GM21423 (cell line): Measurements from ENCODE around the gene THAP9.
"Not testable (repeated sequence)": the region's sequence is repeated elsewhere in the genome, so short reads cannot be mapped to it uniquely, and the experiment has no call there.

Experiments used
- ATAC-seq: cut with Tn5 transposase; IDR thresholded peaks from one replicate; pipeline ENCODE4 v1.9.1; 2021; ENCODE audit warnings: mild to moderate bottlenecking, moderate library complexity; ENCODE audit not compliant: unreplicated experiment

THAP9 gene

DNA sequence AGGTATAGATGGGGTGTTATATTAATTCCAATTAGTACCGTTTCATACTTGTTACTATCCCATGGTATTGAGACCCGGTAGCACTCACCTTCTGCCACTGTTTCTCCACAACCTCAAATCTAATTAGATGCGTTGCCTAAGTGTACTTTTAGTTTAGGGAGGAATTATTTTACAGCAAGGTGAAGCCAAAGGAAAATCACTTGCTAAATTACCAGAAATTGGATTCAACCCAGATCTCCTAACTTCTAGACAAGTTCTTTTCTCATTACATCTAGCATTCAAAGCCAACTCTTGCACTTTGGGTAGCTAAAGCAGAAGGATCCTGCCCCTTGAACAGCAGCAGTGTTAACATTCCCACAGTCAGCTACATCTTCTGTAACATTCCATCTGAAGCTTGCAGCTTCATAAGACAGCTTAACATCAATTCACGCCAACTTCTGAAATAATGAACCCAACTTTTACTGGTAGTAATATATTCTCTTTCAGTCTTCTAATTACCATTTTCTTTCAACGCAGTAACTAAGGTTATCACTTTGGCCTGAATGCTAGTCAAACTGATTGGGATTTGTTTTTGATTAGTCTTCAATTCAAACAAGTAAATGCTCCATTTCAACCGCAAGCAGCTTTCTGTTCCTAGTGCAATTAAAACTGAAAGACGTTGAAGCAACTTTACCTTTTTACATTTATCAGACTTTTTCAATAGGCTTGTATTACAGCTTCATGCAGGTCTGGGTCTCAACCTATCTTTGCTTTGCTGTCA lies 8.6 kb upstream of the THAP9 start:
- ATAC-seq = peak; percentile 4

DNA sequence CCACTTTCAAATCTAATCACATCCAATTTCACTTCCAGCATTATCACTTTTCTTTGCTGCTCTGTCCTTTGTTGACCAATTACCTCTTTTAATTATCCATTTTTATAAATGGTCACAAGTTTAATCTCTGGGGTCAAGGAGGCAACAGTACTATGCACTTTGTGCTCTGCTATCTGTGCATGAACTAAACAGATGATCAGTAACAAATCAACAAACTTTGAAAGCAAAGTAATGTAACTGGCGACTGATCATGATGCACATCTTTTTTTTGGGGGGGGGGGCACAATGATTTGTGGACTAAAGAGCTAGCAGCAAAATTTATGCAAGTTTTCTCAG lies 8.1 kb upstream of the THAP9 start:
- no peak for ATAC-seq

DNA sequence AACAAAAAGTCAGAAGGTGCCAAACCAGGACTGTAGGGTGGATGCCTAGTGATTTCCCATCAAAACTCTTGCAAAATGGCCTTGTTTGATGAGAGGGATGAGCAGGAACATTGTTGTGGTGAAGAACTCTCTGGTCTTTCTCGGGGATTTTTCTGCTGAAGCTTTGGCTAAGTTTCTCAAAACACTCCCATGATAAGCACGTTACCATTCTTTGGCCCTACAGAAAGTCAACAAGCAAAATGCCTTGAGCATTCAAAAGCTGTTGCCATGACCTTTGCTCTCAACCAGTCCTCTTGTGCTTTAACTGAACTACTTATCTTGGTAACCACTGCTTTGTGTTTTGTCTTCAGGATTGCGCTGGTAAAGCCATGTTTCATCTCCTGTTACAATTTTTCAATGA lies 6.6 kb upstream of the THAP9 start:
- ATAC-seq = no peak

DNA sequence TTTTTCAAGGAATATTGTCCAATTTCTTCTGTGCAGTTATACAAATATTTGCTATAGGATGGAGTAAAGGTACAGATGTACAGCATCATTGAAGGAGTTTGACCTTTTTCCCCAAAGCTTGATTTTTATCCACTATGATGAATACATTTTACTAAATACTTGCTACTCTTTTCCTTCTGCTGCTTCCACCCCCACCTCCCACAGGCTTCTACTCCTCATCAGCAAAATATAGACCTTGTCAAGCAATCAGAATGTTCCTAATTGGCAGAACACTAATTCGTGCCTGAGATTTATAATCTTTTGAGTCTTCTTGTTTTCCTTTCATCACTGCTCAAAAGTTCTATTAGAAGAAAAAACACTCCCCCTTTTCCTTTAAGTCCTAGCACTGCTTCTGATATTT lies 3.8 kb upstream of the THAP9 start:
- ATAC-seq = no peak

DNA sequence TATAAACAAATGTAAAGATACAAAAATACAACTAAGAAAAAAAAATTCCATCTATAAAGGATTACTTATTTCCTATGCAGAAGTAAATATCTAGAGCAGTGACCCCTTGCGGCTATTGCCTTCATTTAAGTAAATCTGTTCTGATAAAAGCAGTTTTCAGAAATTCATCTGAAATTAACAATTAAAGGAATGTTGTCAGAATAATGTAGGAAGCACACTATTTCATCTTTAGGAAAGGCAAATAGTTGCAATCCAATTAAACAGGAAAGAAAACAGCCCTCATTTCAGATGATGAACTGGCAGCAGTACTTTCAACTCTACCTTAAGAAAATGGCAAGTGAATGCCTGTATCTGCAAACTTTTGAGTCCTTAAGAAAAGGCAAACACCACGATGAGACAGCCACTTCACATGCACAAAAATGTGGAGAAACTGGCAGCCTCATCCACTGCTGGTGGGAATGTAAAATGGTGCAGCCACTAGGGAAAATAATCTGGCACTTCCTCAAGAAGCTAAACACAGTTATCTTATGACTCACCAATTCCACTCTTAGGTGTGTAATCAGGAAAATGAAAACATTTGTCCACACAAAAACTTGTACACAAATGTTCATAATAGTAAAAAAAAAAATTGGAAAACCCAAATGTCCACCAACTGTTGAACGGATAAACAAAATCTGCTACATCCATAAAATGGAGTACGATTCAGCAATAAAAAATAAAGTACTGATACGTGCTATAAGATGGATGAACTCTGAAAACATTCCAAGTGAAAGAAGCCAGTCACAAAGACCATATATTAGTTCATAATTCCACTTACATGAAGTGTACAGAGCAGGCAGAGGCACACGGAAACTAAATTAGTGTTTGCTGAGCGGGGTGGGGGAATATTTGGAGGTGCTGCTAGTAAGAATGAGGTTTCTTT lies 2.0 kb upstream of the THAP9 start:
- ATAC-seq = no peak

DNA sequence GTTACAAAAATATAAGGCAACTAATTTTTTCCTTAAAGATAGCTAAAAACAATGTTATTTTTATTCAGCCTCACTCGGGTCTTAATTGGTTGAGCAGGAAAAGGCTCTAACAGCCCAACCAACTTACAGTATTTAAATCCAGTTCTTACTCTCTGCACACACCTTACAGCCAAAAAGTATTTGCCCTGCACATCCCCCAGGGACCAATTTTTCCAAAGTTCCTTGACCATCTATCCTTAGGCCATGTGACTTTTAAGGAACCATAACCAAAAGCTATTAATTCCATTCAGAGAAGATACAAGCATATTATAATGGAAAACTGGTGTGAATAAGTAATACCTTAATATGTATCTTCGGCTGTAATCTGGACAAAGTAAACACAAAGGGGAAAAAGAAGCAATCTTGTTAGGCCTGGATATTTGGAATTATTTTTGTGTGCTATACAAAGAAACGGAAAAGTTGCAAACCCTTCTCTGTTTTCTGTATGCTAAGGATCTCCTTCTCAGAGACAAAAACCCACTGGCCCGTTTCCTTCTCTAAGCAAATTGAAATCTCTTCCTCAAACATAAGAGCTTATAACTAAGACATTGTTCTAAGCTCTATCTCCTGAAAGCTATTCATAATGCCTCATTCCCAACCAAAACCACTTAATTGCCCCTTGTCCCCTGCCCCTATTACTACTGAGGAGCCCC lies 1.0 kb upstream of the THAP9 start:
- no peak for ATAC-seq

DNA sequence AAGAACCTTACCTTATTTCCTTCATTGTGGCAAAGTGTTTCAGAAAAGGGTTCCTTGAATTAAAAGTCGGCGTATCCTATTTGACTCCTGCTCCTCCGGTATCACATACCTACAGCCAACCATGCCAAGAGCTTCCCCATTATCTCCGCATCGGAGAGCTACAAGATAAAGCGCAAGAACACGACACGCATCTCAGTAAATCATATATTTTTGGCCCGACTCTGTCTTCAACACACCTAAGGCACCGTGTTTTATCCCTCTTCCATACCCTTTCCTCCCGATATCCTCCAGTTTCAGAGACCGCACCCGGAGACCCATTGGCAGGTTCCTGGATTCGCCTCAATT lies 497 bp upstream of the THAP9 start:
- peak; percentile 2 for ATAC-seq

DNA sequence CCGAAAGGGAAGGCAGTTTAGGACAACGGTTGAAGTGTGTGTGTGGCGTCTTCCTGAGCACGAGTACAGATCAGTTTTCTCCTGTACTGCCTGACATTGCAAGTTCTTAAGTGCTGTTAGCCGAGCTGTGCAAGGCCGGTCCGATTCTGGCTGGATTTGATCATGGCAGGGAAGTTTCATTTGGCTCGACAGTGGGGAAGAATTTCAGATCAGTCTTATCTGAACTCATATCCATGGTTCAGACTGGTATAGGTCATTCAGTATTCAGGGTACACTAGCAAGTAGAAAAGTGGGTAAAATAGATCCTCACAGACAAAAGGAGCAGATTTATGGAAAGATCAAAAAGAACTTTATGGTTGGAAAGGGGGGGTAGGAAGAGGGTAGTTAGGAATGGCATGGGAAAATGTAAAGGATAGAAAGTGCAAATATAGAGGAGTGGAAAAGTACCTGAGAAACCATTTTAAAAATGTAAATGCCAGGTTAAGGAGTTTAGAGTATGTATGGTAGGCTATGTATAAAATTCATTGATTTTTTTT lies 716 bp downstream of the THAP9 start:
- ATAC-seq = no peak

DNA sequence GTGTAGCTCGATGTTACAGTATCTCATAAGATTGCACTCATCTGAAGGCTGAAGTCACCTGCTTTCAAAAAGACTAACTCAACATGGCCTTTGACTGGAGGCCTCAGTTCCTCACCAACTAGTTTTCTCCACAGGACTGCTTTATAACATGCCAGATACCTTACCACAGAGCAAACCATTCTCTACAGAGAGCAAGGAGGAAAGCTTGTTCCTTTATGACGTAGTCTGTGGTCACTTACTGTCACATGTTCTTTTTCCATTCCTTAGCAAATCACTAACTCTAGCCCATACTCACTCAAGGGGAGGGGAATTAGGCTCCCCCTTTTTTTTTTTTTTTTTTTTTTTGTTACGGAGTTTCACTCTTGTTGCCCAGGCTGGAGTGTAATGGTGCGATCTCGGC lies 3.2 kb downstream of the THAP9 start:
- ATAC-seq = no peak

DNA sequence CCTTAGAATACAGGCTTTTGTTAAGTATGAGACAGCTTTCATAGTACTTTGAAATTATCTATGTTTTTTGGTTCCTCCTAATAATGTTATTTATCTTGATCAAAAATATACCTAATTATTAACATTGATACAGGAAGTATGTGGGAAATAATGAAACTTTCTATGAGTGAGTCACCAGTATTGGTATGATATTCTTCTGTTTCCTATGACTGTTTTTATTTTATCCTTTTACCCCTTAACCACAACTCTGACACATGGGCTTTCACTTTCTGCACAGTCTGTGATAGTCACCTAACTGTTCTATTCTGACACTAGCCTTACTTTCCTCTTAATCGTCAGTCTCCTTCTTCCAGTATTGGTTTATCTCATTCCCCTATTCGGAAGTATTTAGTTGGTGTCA lies 4.7 kb downstream of the THAP9 start:
- ATAC-seq = peak; percentile 50

DNA sequence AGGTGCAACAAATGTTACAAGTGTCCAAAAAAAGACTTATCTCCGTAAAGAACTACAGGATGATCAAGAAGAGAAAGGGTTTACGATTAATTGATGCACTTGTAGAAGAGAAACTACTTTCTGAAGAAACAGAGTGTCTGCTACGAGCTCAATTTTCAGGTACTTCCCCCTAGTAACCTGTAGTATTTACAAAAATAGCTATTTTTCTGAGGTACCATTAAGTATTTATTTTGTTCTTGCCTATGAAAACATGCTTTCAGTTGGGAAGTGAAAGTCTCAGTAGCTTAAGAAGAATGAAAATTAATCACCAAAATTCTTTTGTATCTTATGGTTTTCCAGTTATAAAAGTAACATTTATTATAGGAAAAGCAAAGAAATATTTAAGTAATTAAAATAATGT lies 5.9 kb downstream of the THAP9 start:
- ATAC-seq = peak; percentile 31

DNA sequence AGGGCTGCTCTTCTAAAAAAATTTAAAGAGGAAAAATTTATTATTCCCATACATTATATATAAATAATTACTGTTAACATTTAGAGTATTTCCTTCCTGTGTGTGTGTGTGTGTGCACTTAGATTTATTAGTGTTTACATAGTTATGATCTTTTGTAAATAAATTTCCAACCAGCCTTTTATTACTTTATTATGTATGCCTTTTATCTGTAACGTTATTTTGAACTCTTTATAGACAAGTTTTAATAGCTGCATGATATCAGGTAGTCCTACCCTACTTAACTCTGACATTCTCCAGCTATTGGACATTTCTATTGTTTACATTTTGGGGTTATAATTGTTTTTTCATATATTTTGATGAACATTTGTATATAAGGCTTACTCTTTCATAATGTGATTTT lies 8.8 kb downstream of the THAP9 start:
- no peak for ATAC-seq

DNA sequence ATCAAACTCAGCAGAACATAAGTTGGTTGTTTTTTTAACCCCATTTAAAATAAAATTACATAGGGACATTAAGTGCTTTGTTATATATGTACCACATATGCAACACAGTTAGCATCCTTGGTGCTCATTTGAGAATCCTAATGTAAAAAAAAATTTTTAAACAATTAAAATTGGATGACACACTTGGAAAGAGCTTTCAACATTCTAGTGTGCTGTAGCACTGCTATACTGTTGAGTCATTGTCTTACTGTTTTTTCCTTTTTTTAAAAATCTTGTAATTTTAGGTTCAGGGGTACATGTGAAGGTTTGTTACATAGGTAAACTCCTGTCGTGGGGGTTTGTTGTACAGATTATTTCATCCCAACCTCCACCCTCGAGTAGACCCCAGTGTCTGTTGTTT lies 12.8 kb downstream of the THAP9 start:
- no peak for ATAC-seq

DNA sequence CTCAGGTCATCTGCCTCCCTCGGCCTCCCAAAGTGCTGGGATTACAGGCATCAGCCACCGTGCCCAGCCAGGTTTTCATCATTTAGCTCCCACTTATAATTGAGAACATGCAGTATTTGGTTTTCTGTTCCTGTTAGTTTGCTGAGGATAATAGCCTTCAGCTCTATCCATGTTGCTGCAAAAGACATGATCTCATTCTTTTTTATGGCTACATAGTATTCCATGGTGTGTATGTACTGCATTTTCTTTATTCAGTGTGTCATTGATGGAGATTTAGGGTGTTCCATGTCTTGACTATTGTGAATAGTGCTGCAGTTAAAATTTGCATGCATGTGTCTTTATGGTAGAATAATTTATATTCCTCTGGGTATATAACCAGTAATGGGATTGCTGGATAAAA lies 13.4 kb downstream of the THAP9 start:
- not testable (repeated sequence) for ATAC-seq

DNA sequence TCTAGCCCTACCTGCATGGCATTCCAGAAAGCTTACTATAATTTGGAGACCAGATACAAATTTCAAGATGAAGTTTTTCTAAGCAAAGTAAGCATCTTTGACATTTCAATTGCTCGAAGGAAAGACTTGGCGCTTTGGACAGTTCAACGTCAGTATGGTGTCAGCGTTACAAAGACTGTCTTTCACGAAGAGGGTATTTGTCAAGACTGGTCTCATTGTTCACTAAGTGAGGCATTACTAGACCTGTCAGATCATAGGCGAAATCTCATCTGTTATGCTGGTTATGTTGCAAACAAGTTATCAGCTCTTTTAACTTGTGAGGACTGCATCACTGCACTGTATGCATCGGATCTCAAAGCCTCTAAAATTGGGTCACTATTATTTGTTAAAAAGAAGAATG lies 17.6 kb downstream of the THAP9 start:
- no peak for ATAC-seq

DNA sequence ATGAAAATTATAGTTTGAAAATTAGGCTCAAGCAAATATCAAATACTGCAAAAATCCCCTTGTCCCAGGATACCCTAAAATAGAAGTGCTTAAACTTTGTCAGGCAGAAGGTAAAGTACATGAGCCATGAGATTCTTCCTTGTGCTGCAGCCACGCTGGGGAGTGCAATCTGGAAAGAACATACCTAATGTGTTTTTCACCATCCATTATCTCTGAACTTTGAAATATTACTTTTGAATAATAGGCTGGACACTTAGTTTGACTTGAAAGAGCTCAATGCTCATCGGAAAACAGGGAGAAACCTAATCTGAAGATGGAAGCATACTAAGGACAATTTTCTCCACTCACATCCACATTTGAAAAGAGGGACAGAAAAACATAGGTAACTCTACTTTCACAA lies 18.9 kb downstream of the THAP9 start:
- no peak for ATAC-seq

DNA sequence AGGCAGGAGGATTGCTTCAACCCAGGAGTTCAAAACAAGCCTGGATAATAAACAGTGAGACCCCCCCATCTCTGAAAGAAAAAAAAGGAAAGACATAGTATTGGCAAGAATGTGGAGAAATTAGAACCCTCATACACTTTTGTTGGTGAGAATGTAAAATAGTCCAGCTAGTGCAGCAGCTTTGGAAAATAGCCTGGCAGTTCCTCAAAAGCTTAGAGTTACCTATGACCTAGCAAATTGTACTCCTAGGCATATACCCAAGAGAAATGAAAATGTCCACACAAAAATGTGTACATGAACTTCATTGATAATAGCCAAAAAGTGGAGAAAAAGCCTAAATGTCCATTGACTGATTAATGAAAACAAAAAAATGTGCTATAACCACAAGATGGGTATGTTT lies 21.3 kb downstream of the THAP9 start:
- ATAC-seq = no peak

DNA sequence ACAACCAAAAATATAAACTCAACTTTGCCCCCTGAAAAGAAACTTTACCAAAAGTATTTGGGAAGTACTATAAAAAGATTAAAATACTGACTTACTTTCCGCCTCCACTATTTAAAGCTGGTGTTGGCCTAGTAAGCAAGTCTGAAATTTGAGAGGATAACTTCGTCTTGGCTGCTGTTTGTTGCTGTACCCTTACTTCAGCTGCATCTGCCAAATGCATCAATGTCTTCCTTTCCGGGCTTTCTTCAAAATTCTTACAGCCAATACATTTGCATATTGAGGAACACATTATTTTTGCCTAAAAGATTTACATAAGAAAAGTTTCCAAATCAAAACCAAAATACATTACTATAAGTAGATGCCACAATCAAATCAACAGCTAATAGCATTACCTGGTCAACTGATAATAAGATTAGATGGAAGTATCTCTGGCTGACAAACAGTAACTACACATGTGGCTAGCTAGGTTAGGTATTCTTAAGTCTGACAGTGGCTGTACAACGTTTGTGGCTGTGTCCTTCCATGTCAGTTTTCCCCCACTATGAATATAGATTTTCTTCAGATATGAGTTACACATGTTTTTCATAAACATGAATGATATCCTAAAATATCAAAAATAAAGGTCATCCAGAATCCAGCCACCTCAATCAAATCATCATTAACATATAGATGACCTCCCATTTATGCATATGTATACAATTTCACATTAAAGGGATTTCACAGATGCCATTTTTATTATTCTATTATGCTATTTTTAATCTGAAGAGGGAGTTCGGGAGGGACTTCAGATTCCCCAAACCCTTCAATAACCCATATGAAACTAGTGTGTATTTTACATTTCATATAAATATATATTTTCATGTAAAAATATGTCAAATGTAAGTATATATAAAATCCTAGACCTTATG lies 30.6 kb downstream of the THAP9 start:
- no peak for ATAC-seq

DNA sequence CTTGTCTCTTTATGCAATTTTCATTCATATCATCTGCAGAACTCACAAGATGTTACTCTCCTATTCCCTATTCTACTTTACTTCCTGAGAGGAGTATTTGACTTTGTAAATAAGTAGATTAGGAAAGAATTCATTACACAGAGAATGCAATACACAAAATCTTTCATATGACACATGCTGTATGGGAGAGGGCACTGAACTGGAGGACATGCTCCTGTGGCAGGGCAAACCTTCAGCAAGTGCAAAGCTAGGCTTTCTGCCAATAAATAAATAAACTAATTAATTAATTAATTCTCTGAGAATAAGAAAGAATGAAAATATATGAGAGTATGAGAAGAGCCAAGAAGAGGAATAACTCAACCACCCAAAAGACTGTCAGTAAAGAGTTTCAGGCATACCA lies 33.9 kb downstream of the THAP9 start:
- no peak for ATAC-seq

DNA sequence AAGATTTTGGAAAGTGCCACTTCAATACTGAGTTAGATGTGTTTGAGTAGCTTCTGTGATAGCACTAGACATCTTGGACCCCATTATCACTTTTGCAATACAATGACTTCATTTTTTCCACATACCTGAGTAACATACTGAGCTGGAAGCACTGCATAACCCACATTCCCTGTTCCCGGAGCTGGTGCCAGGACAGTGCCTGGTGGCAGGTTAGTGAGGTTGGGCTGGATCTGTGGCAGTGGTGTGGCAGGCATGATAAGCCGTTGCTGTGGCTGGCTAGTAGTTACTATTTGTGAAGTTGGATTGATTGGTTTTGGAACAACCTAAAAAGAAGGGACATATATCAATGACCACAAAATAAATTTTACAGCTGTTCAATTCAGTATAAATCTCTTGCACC lies 38.9 kb downstream of the THAP9 start:
- ATAC-seq = no peak

DNA sequence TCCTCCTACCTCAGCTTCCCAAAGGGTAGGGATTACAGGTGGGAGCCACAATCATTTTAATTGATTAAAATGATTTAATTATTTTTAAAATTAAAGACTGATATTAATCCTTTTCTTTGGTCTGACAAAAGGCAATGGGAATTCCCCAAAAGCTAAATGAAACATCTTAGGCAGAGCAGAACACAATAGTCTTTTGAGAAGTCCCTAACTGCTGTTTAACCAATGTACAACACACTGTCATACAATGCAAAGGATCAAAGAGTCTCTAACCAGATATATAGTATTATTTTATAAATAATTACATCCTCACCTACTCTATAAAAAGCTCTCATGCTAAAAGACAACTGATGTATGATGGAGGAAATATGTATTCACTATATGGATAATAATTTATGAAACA lies 47.0 kb downstream of the THAP9 start:
- ATAC-seq = no peak
